Esophagus muscularis mucosa (tissue), 3 donors: Measurements from ENCODE around the gene SPOP.

ENCODE experiments used
- POLR2A ChIP-seq: fragments of 450-650 bp; IDR thresholded peaks from one replicate; pipeline ENCODE4 v1.6.1; 2017; ENCODE audit warnings: antibody characterized with exemption, moderate library complexity, mild to moderate bottlenecking, low read depth
- POLR2AphosphoS5 ChIP-seq, 2 donors: sonication (generic); formaldehyde crosslinking; IDR thresholded peaks; one replicate each; pipeline ENCODE4 v1.6.1; 2017; ENCODE audit warnings: antibody characterized with exemption in 2 of 2
- TF ChIP-seq, protein P1 (sequence below), 3 experiments: fragments of 200-600 bp in 2 of 3; fragments of 450-650 bp in 1 of 3; sonication (generic) in 2 of 3; IDR thresholded peaks; one replicate each; pipeline ENCODE4 v1.5.1; 2017 to 2019; ENCODE audit warnings: antibody characterized with exemption in 3 of 3, mild to moderate bottlenecking in 2 of 3, moderate library complexity in 1 of 3

DNA sequence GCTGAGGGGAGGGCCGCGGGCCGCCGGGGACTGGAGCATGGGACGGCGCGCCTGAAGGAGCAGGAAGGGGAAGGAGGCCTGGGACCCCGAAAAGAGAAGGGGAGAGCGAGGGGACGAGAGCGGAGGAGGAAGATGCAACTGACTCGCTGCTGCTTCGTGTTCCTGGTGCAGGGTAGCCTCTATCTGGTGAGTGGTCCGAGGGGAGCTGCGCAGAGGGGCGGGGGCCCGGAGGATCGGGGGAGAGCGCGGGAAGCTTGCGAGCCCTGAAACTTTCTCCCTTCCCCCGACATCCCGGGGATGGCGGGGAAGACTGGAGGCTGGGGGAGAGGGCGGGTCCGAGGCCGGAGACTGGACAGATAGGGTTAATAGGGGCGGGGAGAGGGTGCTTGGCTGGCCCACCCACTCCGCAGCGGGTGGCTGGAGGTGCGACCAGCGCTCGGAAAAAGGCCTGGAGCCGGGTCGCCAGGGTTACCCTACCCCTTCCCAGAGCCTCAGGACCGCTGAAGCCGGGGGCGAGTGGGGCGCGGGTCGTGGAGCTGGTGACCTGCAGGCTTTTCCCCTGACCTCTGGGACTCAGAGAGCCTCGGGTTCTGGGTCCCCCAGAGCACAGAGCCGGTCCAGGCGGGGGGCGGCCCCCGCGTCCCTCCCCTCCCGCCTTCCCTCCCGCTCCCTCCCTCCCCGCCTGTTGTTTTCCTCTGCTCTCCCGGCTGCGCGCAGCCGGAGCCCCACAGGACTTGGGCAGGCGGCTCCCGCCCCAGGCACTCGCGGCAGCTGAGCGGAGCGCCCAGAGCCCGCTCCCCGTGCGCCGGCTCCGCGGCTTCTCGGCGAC, 101.6 kb downstream of the SPOP start:
- TF ChIP-seq POLR2A (no peak), POLR2AphosphoS5 (IDR thresholded peaks at IDR 0.05) (peak in 1 of 2 donors; percentile 70)
- TF ChIP-seq, protein P1, sequence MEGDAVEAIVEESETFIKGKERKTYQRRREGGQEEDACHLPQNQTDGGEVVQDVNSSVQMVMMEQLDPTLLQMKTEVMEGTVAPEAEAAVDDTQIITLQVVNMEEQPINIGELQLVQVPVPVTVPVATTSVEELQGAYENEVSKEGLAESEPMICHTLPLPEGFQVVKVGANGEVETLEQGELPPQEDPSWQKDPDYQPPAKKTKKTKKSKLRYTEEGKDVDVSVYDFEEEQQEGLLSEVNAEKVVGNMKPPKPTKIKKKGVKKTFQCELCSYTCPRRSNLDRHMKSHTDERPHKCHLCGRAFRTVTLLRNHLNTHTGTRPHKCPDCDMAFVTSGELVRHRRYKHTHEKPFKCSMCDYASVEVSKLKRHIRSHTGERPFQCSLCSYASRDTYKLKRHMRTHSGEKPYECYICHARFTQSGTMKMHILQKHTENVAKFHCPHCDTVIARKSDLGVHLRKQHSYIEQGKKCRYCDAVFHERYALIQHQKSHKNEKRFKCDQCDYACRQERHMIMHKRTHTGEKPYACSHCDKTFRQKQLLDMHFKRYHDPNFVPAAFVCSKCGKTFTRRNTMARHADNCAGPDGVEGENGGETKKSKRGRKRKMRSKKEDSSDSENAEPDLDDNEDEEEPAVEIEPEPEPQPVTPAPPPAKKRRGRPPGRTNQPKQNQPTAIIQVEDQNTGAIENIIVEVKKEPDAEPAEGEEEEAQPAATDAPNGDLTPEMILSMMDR (IDR thresholded peaks at IDR 0.05), result no peak
